Gastrocnemius medialis (tissue), 4 donors: ENCODE data around the gene C18orf63. TPM values are rescaled to one million over a fixed set of nuclear protein-coding genes. Genes with fewer than 3 reads are reported as not detected.

Source experiments
- ATAC-seq, 2 donors: fragments of 150-250 bp; one replicate each; pipeline ENCODE4 v1.9.1; 2016
- DNase-seq, 2 donors: peaks; one replicate each; pipeline ENCODE4 v3.0.0-alpha.2; 2019
- H3K27ac ChIP-seq, 4 donors: fragments of 200-600 bp; sonication (generic); 1 replicate in 1 of 4; 2 replicates in 3 of 4; pipeline ENCODE4 v1.5.1; 2016 to 2018; ENCODE audit warnings: mild to moderate bottlenecking in 2 of 4, moderate library complexity in 1 of 4
- H3K27me3 ChIP-seq, 3 donors: fragments of 200-600 bp; sonication (generic) in 2 of 3; 1 replicate in 1 of 3; 2 replicates in 2 of 3; pipeline versions ENCODE4 v1.5.1 to v1.6.0; 2016 to 2019; ENCODE audit warnings: mild to moderate bottlenecking in 1 of 3, moderate library complexity in 1 of 3
- H3K36me3 ChIP-seq, 2 donors: fragments of 200-600 bp; sonication (generic) in 1 of 2; one replicate each; pipeline ENCODE4 v1.5.1; 2017 to 2018
- H3K4me1 ChIP-seq, 2 donors: fragments of 200-600 bp; sonication (generic) in 1 of 2; one replicate each; pipeline ENCODE4 v1.5.1; 2016 to 2017; ENCODE audit warnings: mild to moderate bottlenecking in 2 of 2
- H3K4me3 ChIP-seq, 4 donors: fragments of 200-600 bp; sonication (generic) in 3 of 4; 1 replicate in 1 of 4; 2 replicates in 3 of 4; pipeline ENCODE4 v1.5.1; 2016 to 2019; ENCODE audit warnings: mild to moderate bottlenecking in 2 of 4
- H3K9me3 ChIP-seq, 3 donors: fragments of 200-600 bp; sonication (generic) in 2 of 3; 1 replicate in 1 of 3; 2 replicates in 2 of 3; pipeline ENCODE4 v1.5.1; 2016 to 2019
- CTCF ChIP-seq, 5 experiments: fragments of 450-650 bp in 3 of 5; fragments of 200-600 bp in 2 of 5; sonication (generic) in 2 of 5; IDR thresholded peaks in 4 of 5; conservative IDR thresholded peaks in 1 of 5; 1 replicate in 4 of 5; 2 replicates in 1 of 5; pipeline ENCODE4 v1.5.1; 2016 to 2019; ENCODE audit warnings: antibody characterized with exemption in 5 of 5, mild to moderate bottlenecking in 3 of 5, moderate library complexity in 3 of 5
- POLR2A ChIP-seq, 2 donors: fragments of 450-650 bp; IDR thresholded peaks; one replicate each; pipeline ENCODE4 v1.6.1; 2017; ENCODE audit warnings: antibody characterized with exemption in 2 of 2, mild to moderate bottlenecking in 2 of 2, moderate library complexity in 2 of 2
- in situ Hi-C, 4 donors: fragments of 200-750 bp; cut with MboI; loops; one replicate each; pipeline versions ENCODE4 v1.15.0 to v1.8.0; 2017; ENCODE audit warnings: low sequenced_read_pairs in 4 of 4
- intact Hi-C: fragments of 100-400 bp; cut with DNase I; formaldehyde crosslinking; loops from one replicate; pipeline ENCODE4 v1.15.1; 2023; ENCODE audit warnings: low total_unique reads
- total RNA-seq, 4 donors: library from RNA; depleted of rRNA; stranded (reverse); fragments of >200 nt; gene quantifications; one replicate each; pipeline versions ENCODE4 v1.1.0 to v1.2.3, GENCODE V29; 2016

C18orf63 gene
- total RNA-seq, 4 donors from 2014 or later: not detected

DNA sequence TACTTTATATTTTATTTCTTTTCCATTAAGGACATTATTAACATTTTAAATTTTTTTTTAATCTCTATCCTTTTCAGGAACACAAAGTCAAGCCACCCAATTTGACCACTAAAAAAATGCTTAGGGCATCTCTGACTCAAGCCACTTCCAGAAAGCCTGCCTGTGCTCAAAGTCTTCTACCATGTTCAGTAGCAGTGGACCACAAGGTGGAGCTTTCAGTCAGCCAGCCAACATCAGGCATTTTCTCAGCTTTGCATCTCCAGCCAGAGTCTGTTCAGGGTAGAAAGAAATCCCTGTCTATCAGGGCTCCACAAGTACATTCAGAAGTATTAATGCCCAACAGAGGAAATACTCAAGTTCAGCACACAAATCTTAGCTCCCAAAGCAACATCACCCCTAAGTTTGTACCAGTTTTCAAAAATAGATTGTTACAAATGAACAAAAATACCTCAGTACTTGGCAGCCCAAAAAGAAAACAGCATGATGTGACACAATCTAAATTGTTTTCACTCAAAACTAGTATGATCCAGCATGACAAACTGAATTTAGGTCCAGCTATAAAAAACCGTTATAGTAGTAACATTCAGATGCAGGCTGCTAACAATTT, 37.6 kb downstream of the C18orf63 start:
- in situ Hi-C loops: loop anchor here (5.0 to 10.0 kb wide), 4 partner anchors 122 to 202 kb away; partner anchors contain the start of gene CNDP2 (in 1 of the 4)

GRCh38 chr18:74356959-74357358, 41.3 kb downstream of the C18orf63 start:
- H3K4me3 ChIP-seq: no peak overlapping the region
- ATAC-seq: no peak
- TF ChIP-seq POLR2A (IDR thresholded peaks at IDR 0.05) (no peak), CTCF (IDR thresholded peaks at IDR 0.05 in 4 of 5, conservative IDR thresholded peaks at IDR 0.05 in 1 of 5) (no peak)
- DNase-seq: no peak
- intact Hi-C loops (no loop called here), in situ Hi-C loops (loop anchor here (10.0 kb wide), 3 partner anchors 118 to 198 kb away; partner anchors contain the start of gene CNDP2 (in 1 of the 4))
- H3K9me3 ChIP-seq: no peaks in the 10 kb centered on the region
- H3K4me1 ChIP-seq: no peaks in the 10 kb centered on the region
- H3K27ac ChIP-seq: no peak overlapping the region
- no peaks in the 10 kb centered on the region for H3K36me3 ChIP-seq
- no peaks in the 10 kb centered on the region for H3K27me3 ChIP-seq

More for the DNA sequence above, 37.6 kb downstream of the C18orf63 start:
- Histone ChIP-seq H3K4me1 (no peaks in the 10 kb centered on the region), H3K36me3 (no peaks in the 10 kb centered on the region), H3K4me3 (no peak overlapping the region), H3K27ac (no peak overlapping the region), H3K27me3 (no peaks in the 10 kb centered on the region), H3K9me3 (no peaks in the 10 kb centered on the region)
- DNase-seq: peak; percentile 21 to 24
- intact Hi-C loops: loop anchor here (5.0 kb wide), 3 partner anchors 124 to 199 kb away; partner anchors contain the start of gene CNDP2
- no peak for TF ChIP-seq POLR2A (IDR thresholded peaks at IDR 0.05)
- peak; percentile 12 to 60 (median 48) for TF ChIP-seq CTCF (IDR thresholded peaks at IDR 0.05 in 4 of 5, conservative IDR thresholded peaks at IDR 0.05 in 1 of 5)
- ATAC-seq: peak in 1 of 2 donors; percentile 70

DNA sequence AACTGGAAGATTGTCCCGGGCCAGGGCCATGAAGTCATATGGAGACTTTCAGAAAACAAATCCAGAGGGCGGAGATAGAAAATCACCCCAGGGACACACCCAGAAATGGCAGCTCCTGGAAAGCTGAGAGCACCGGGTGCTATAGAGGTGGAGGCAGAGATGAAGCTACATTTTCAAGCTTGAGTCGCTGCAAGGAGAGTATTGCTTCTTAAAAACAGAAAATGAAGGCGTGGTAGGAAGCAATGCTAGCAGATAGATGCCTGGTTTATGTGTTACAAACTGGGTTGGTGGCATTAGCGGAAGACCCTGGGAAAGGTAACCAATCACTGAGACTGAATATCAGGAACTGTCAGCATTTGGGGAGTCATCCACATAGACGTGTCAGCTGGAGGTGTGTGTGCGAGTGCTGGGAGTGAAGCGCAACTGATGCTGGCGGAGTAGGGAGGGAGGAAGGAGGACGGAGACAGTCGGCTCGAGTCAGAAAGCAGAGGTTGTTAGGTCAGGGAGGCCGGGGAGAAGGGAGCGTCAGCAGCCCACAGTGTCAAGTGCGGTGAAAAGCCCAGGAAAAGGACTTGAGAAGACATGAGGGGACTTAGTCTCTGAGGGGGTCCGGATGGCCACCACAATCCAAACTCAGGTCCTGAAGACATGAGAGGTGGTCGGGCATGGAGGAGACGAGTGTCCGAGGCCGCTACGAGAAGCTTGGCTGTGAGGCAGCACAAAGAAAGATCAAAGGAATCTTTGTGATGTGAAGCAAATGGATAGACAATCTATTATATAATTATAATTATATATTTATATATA, 45.4 kb downstream of the C18orf63 start:
- Histone ChIP-seq H3K4me1 (no peaks in the 10 kb centered on the region), H3K36me3 (no peaks in the 10 kb centered on the region), H3K27me3 (no peaks in the 10 kb centered on the region), H3K27ac (no peak overlapping the region), H3K9me3 (no peaks in the 10 kb centered on the region), H3K4me3 (no peak overlapping the region)
- intact Hi-C loops: no loop called here
- ATAC-seq: no peak
- no peak for DNase-seq
- TF ChIP-seq CTCF (IDR thresholded peaks at IDR 0.05 in 4 of 5, conservative IDR thresholded peaks at IDR 0.05 in 1 of 5) (no peak), POLR2A (IDR thresholded peaks at IDR 0.05) (no peak)
- in situ Hi-C loops: no loop called here

- H3K36me3 ChIP-seq: no peaks in the 10 kb centered on the region
- H3K27me3 ChIP-seq: no peaks in the 10 kb centered on the region
- DNase-seq (no peak), ATAC-seq (no peak)
- in situ Hi-C loops (no loop called here), intact Hi-C loops (no loop called here)
- H3K4me1 ChIP-seq: no peaks in the 10 kb centered on the region
- no peaks in the 10 kb centered on the region for H3K9me3 ChIP-seq
- H3K4me3 ChIP-seq: no peak overlapping the region
- TF ChIP-seq CTCF (IDR thresholded peaks at IDR 0.05 in 4 of 5, conservative IDR thresholded peaks at IDR 0.05 in 1 of 5) (no peak), POLR2A (IDR thresholded peaks at IDR 0.05) (no peak)
- no peak overlapping the region for H3K27ac ChIP-seq
Measured at GRCh38 chr18:74367905-74368304, 52.3 kb downstream of the C18orf63 start.
